HepG2 (cell line): ENCODE data around the gene MKS1. TPM values are rescaled to one million over a fixed set of nuclear protein-coding genes. Genes with fewer than 3 reads are reported as not detected.

Experiments
- ATAC-seq: fragments of 200-7000 bp; cut with Tn5 transposase; 3 replicates; pipeline ENCODE4 v1.9.1; 2020; ENCODE audit warnings: mild to moderate bottlenecking, moderate library complexity
- BruUV-seq: library from RNA; stranded (reverse); fragments of 400-500 nt; replicated peaks from 2 replicates; lab custom pipeline; 2021; lab: Mats Ljungman, UMichigan
- CTCF ChIA-PET: fragments of 300-600 bp; formaldehyde crosslinking; extraction: SDS; loops from one replicate; lab custom pipeline; 2021; ENCODE audit warnings: low total read pairs, inconsistent platforms, low intra/inter-chr PET ratio; lab: Yijun Ruan, JAX
- POLR2A ChIA-PET: fragments of 350-600 bp; sonication (Branson Sonifier 250); formaldehyde crosslinking; loops from one replicate; lab custom pipeline; 2020; ENCODE audit warnings: antibody characterized with exemption, inconsistent platforms; lab: Yijun Ruan, JAX
- DNase-seq: peaks from one replicate; pipeline ENCODE4 v3.0.0-alpha.2; 2015; ENCODE audit warnings: low spot score
- FAIRE-seq: peaks from 3 replicates; lab custom pipeline; 2011; peaks lifted over from hg19 to GRCh38; lab: Jason Lieb, UNC
- H2AFZ ChIP-seq: one replicate; pipeline ENCODE4 v1.6.1; 2011; ENCODE audit warnings: low read length, inconsistent platforms
- H3K27ac ChIP-seq: fragments of 300-600 bp; 3 replicates; pipeline ENCODE4 v1.8.0; 2011; ENCODE audit warnings: mixed run types, mild to moderate bottlenecking, mixed read lengths, low read length, inconsistent platforms; ENCODE audit not compliant: insufficient read depth; ENCODE audit errors: extremely low read length
- H3K27me3 ChIP-seq, 2 experiments: fragments of 200-600 bp in 1 of 2; 2 replicates in 1 of 2; 3 replicates in 1 of 2; pipeline versions ENCODE4 v1.6.0 to v1.8.0; 2011; ENCODE audit warnings: low read length in 2 of 2, mild to moderate bottlenecking in 2 of 2, moderate library complexity in 2 of 2, inconsistent platforms in 1 of 2; ENCODE audit not compliant: insufficient read depth in 2 of 2, control insufficient read depth in 1 of 2
- H3K36me3 ChIP-seq, 2 experiments: fragments of 200-600 bp in 1 of 2; replicated peaks in 1 of 2; 2 replicates in 1 of 2; 3 replicates in 1 of 2; pipeline versions ENCODE4 v1.5.1 to v1.8.0; 2011; ENCODE audit warnings: low read length in 2 of 2, inconsistent platforms in 1 of 2; ENCODE audit not compliant: insufficient read depth in 2 of 2, control insufficient read depth in 1 of 2
- H3K4me1 ChIP-seq: 2 replicates; pipeline ENCODE4 v1.5.1; 2012; ENCODE audit warnings: low read length, inconsistent platforms; ENCODE audit not compliant: insufficient read depth
- H3K4me2 ChIP-seq: 2 replicates; pipeline ENCODE4 v1.6.0; 2011; ENCODE audit warnings: low read depth, low read length, inconsistent platforms
- H3K4me3 ChIP-seq, 3 experiments: fragments of 200-600 bp in 1 of 3; sonication (generic), shearing (Covaris generic) in 1 of 3; replicated peaks in 1 of 3; 2 replicates each; pipeline ENCODE4 v1.5.1; 2011 to 2016; ENCODE audit warnings: low read length in 3 of 3, inconsistent platforms in 2 of 3, low read depth in 2 of 3, mild to moderate bottlenecking in 2 of 3, control low read depth in 1 of 3, mixed read lengths in 1 of 3; ENCODE audit not compliant: insufficient read depth in 1 of 3
- H3K79me2 ChIP-seq: one replicate; pipeline ENCODE4 v1.6.1; 2011; ENCODE audit warnings: low read length, inconsistent platforms; ENCODE audit not compliant: insufficient read depth
- H3K9ac ChIP-seq: 2 replicates; pipeline ENCODE4 v1.6.0; 2011; ENCODE audit warnings: mild to moderate bottlenecking, low read depth, low read length, inconsistent platforms; ENCODE audit not compliant: insufficient read depth
- H3K9me3 ChIP-seq: 2 replicates; pipeline ENCODE4 v1.5.1; 2012; ENCODE audit warnings: mild to moderate bottlenecking, low read length
- H4K20me1 ChIP-seq: 2 replicates; pipeline ENCODE4 v1.6.0; 2011; ENCODE audit warnings: inconsistent platforms, mild to moderate bottlenecking, low read length, moderate library complexity; ENCODE audit not compliant: insufficient read depth
- ELF4 ChIP-seq: sonication (generic); formaldehyde crosslinking; IDR thresholded peaks from 2 replicates; pipeline ENCODE4 v1.5.0; 2020; ENCODE audit warnings: missing genetic modification reagents, mild to moderate bottlenecking, moderate library complexity, borderline replicate concordance
- HDAC2 ChIP-seq: sonication (generic); formaldehyde crosslinking; IDR thresholded peaks from 2 replicates; pipeline ENCODE4 v1.4.0; 2020; ENCODE audit warnings: missing genetic modification reagents
- MYC ChIP-seq: sonication (generic); formaldehyde crosslinking; IDR thresholded peaks from 2 replicates; pipeline ENCODE4 v1.9.0; 2021; ENCODE audit warnings: missing genetic modification reagents, borderline replicate concordance
- NAIF1 ChIP-seq: sonication (generic); formaldehyde crosslinking; IDR thresholded peaks from 2 replicates; pipeline ENCODE4 v1.5.0; 2020; ENCODE audit warnings: mild to moderate bottlenecking, missing genetic modification reagents, borderline replicate concordance
- PITX1 ChIP-seq: sonication (generic); formaldehyde crosslinking; IDR thresholded peaks from 2 replicates; pipeline ENCODE4 v1.5.1; 2020; ENCODE audit warnings: mild to moderate bottlenecking, missing genetic modification reagents
- SALL2 ChIP-seq: sonication (generic); formaldehyde crosslinking; IDR thresholded peaks from 2 replicates; pipeline ENCODE4 v1.8.1; 2023; ENCODE audit warnings: mild to moderate bottlenecking, missing genetic modification reagents, inconsistent platforms
- STAG1 ChIP-seq: sonication (generic); formaldehyde crosslinking; IDR thresholded peaks from 2 replicates; pipeline ENCODE4 v1.4.0; 2020; ENCODE audit warnings: missing genetic modification reagents
- STAT5B ChIP-seq: sonication (generic); formaldehyde crosslinking; IDR thresholded peaks from 2 replicates; pipeline ENCODE4 v1.4.0; 2020; ENCODE audit warnings: missing genetic modification reagents
- ZBTB10 ChIP-seq: sonication (generic); formaldehyde crosslinking; IDR thresholded peaks from 2 replicates; pipeline ENCODE4 v1.4.0; 2020; ENCODE audit warnings: missing genetic modification reagents, borderline replicate concordance
- ZFYVE20 ChIP-seq: sonication (generic); formaldehyde crosslinking; IDR thresholded peaks from 2 replicates; pipeline ENCODE4 v1.8.0; 2023; ENCODE audit warnings: low read depth, mild to moderate bottlenecking, moderate library complexity, missing genetic modification reagents, borderline replicate concordance
- ZMYM3 ChIP-seq: sonication (generic); formaldehyde crosslinking; IDR thresholded peaks from 2 replicates; pipeline ENCODE4 v1.5.1; 2020; ENCODE audit warnings: mild to moderate bottlenecking, missing genetic modification reagents
- ZNF224 ChIP-seq: sonication (generic); formaldehyde crosslinking; IDR thresholded peaks from 2 replicates; pipeline ENCODE4 v1.5.0; 2020; ENCODE audit warnings: mild to moderate bottlenecking, missing genetic modification reagents
- ZNF282 ChIP-seq: fragments of 450-650 bp; IDR thresholded peaks from 2 replicates; pipeline ENCODE4 v1.6.1; 2018; ENCODE audit not compliant: partially characterized antibody
- ZNF343 ChIP-seq: sonication (generic); formaldehyde crosslinking; IDR thresholded peaks from 2 replicates; pipeline ENCODE4 v1.4.0; 2020; ENCODE audit warnings: mild to moderate bottlenecking, missing genetic modification reagents
- ZNF354B ChIP-seq: sonication (generic); formaldehyde crosslinking; IDR thresholded peaks from 2 replicates; pipeline ENCODE4 v1.8.0; 2022; ENCODE audit warnings: mild to moderate bottlenecking, missing genetic modification reagents
- ZNF761 ChIP-seq: sonication (generic); formaldehyde crosslinking; conservative IDR thresholded peaks from 2 replicates; pipeline ENCODE4 v1.4.0; 2020; ENCODE audit warnings: mild to moderate bottlenecking, missing genetic modification reagents
- ZNF775 ChIP-seq: sonication (generic); formaldehyde crosslinking; IDR thresholded peaks from 2 replicates; pipeline ENCODE4 v1.4.0; 2020; ENCODE audit warnings: missing genetic modification reagents, mild to moderate bottlenecking, moderate library complexity, borderline replicate concordance
- WGBS: methylation state at CpG from one replicate; pipeline ENCODE4 v1.1.6; 2017; ENCODE audit warnings: low lambda C conversion rate; 5-methylcytosine and 5-hydroxymethylcytosine counted together
- in situ Hi-C: cut with HindIII; loops from 2 replicates; pipeline ENCODE4 v1.10.0; 2017; ENCODE audit warnings: low pct_unique_long_range_greater_than_20kb; ENCODE audit not compliant: extremely low pct_ligation_motif_present
- intact Hi-C: fragments of 100-400 bp; cut with micrococcal nuclease; formaldehyde crosslinking; loops from one replicate; pipeline ENCODE4 v1.10.0; 2022; ENCODE audit not compliant: unreplicated experiment
- polyA plus RNA-seq, 8 experiments: library from polyadenylated mRNA; depleted of rRNA in 3 of 8; stranded (reverse) in 7 of 8; unstranded in 1 of 8; fragments of >200 nt; fragmentation: Illumina TruSeq in 4 of 8; extraction: Trizol in 4 of 8; gene quantifications; 2 replicates each; pipeline versions ENCODE4 v1.2.1 to v1.2.3, GENCODE V29; 2011 to 2016; ENCODE audit warnings: low read depth in 4 of 8, missing spikeins in 1 of 8, mixed read lengths in 1 of 8; ENCODE audit not compliant: insufficient read depth in 1 of 8
- total RNA-seq, 5 experiments: library from RNA; depleted of rRNA; stranded (reverse); fragments of >200 nt; fragmentation: Illumina TruSeq; extraction: Trizol; gene quantifications; 2 replicates each; pipeline ENCODE4 v1.2.3, GENCODE V29; 2016; ENCODE audit warnings: low read depth in 1 of 5
- TF ChIP-seq, protein P1 (sequence below): IDR thresholded peaks from 2 replicates; pipeline ENCODE4 v1.6.1; 2016
- TF ChIP-seq, protein P2 (sequence below): sonication (generic); formaldehyde crosslinking; IDR thresholded peaks from 2 replicates; pipeline ENCODE4 v1.5.0; 2020; ENCODE audit warnings: missing genetic modification reagents

Gene MKS1
- total and polyA plus RNA-seq, 2 of the 13 experiments (the other 11 are each of a cell fraction or from before 2014, with no cell fraction given): 16.1 to 26.3 TPM

- H4K20me1 ChIP-seq: no peaks in the 10 kb centered on the region
- no peak overlapping the region for H3K27ac ChIP-seq
- H3K9ac ChIP-seq: no peak overlapping the region
- no peaks in the 10 kb centered on the region for H3K4me1 ChIP-seq
- no peak for FAIRE-seq
- H2AFZ ChIP-seq: no peak overlapping the region
- no peaks in the 10 kb centered on the region for H3K79me2 ChIP-seq
- ChIA-PET CTCF (no interaction called here), POLR2A (interaction anchor here (1.1 kb wide), 1 partner anchor 11 kb away, joined by 3 read pairs; the partner anchor contains the start of gene MKS1)
- H3K4me3 ChIP-seq: no peak overlapping the region
- no peaks in the 10 kb centered on the region for H3K36me3 ChIP-seq
- no peak for DNase-seq
- H3K27me3 ChIP-seq: peaks cover 1 to 30% of the 10 kb centered on the region in 2 experiments; a peak in 3 of 5 replicates
- ATAC-seq: no peak
- in situ Hi-C loops (no loop called here), intact Hi-C loops (no loop called here)
- H3K4me2 ChIP-seq: no peak overlapping the region
- WGBS: 30% methylated on average over 4 of the region's 4 CpGs
- no TSS peak for BruUV-seq
- TF ChIP-seq ZMYM3 (CRISPR knock-in tag) (no peak), STAG1 (CRISPR knock-in tag) (no peak), ZBTB10 (CRISPR knock-in tag) (no peak), ZNF224 (CRISPR knock-in tag) (no peak), ZNF343 (CRISPR knock-in tag) (no peak), ELF4 (CRISPR knock-in tag) (no peak), STAT5B (CRISPR knock-in tag) (no peak), ZNF761 (no peak), PITX1 (CRISPR knock-in tag) (no peak), ZFYVE20 (CRISPR knock-in tag) (no peak), SALL2 (CRISPR knock-in tag) (no peak), ZNF354B (CRISPR knock-in tag) (no peak), HDAC2 (no peak), ZNF775 (CRISPR knock-in tag) (no peak), NAIF1 (CRISPR knock-in tag) (no peak), ZNF282 (no peak), MYC (no peak)
- TF ChIP-seq, protein P1, sequence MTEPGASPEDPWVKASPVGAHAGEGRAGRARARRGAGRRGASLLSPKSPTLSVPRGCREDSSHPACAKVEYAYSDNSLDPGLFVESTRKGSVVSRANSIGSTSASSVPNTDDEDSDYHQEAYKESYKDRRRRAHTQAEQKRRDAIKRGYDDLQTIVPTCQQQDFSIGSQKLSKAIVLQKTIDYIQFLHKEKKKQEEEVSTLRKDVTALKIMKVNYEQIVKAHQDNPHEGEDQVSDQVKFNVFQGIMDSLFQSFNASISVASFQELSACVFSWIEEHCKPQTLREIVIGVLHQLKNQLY: no peak
- TF ChIP-seq, protein P2, sequence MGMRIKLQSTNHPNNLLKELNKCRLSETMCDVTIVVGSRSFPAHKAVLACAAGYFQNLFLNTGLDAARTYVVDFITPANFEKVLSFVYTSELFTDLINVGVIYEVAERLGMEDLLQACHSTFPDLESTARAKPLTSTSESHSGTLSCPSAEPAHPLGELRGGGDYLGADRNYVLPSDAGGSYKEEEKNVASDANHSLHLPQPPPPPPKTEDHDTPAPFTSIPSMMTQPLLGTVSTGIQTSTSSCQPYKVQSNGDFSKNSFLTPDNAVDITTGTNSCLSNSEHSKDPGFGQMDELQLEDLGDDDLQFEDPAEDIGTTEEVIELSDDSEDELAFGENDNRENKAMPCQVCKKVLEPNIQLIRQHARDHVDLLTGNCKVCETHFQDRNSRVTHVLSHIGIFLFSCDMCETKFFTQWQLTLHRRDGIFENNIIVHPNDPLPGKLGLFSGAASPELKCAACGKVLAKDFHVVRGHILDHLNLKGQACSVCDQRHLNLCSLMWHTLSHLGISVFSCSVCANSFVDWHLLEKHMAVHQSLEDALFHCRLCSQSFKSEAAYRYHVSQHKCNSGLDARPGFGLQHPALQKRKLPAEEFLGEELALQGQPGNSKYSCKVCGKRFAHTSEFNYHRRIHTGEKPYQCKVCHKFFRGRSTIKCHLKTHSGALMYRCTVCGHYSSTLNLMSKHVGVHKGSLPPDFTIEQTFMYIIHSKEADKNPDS (CRISPR knock-in tag): no peak
- H3K9me3 ChIP-seq: no peaks in the 10 kb centered on the region
These were observed 10.8 kb upstream of the MKS1 start for GRCh38 chr17:58229881-58230280.
